Liver (tissue), 9 donors: ENCODE data around the gene ALDH7A1. TPM values are rescaled to one million over a fixed set of nuclear protein-coding genes. Genes with fewer than 3 reads are reported as not detected.

Experiments used
- DNase-seq: peaks from one replicate; pipeline ENCODE4 v3.0.0-alpha.2; 2017; ENCODE audit warnings: low spot score
- H3K27ac ChIP-seq, 2 donors: one replicate each; pipeline ENCODE4 v1.7.0; 2013; ENCODE audit warnings: inconsistent platforms in 2 of 2, low read length in 2 of 2, control low read depth in 1 of 2, low read depth in 1 of 2, mild to moderate bottlenecking in 1 of 2
- H3K27me3 ChIP-seq, 4 donors: one replicate each; pipeline versions ENCODE4 v1.6.1 to v1.7.0; 2013; ENCODE audit warnings: low read length in 3 of 4, inconsistent platforms in 1 of 4, mild to moderate bottlenecking in 1 of 4, moderate library complexity in 1 of 4; ENCODE audit not compliant: control insufficient read depth in 4 of 4, insufficient read depth in 4 of 4
- H3K36me3 ChIP-seq, 4 donors: one replicate each; pipeline versions ENCODE4 v1.6.1 to v1.7.0; 2013; ENCODE audit warnings: low read length in 3 of 4, mild to moderate bottlenecking in 3 of 4, low read depth in 1 of 4, moderate library complexity in 1 of 4; ENCODE audit not compliant: control insufficient read depth in 4 of 4, insufficient read depth in 3 of 4
- H3K4me1 ChIP-seq, 4 donors: one replicate each; pipeline versions ENCODE4 v1.6.1 to v1.7.0; 2013; ENCODE audit warnings: low read length in 3 of 4, mild to moderate bottlenecking in 3 of 4, moderate library complexity in 1 of 4; ENCODE audit not compliant: control insufficient read depth in 4 of 4, insufficient read depth in 4 of 4
- H3K4me3 ChIP-seq, 3 donors: one replicate each; pipeline versions ENCODE4 v1.6.1 to v1.7.0; 2013; ENCODE audit warnings: low read length in 3 of 3, control low read depth in 1 of 3, low read depth in 1 of 3, mild to moderate bottlenecking in 1 of 3
- H3K9ac ChIP-seq, 2 donors: one replicate each; pipeline ENCODE4 v1.7.0; 2013; ENCODE audit warnings: low read length in 2 of 2, mild to moderate bottlenecking in 2 of 2, moderate library complexity in 2 of 2, control low read depth in 1 of 2, low read depth in 1 of 2
- H3K9me3 ChIP-seq, 4 donors: one replicate each; pipeline versions ENCODE4 v1.6.1 to v1.7.0; 2013; ENCODE audit warnings: low read length in 3 of 4; ENCODE audit not compliant: control insufficient read depth in 4 of 4
- FOXA1 ChIP-seq: IDR thresholded peaks from 2 replicates; pipeline ENCODE4 v1.6.1; 2016; ENCODE audit warnings: antibody characterized with exemption
- GABPA ChIP-seq, 2 donors: IDR thresholded peaks in 1 of 2; conservative IDR thresholded peaks in 1 of 2; 2 replicates each; pipeline ENCODE4 v1.6.1; 2016; ENCODE audit warnings: antibody characterized with exemption in 2 of 2, mild to moderate bottlenecking in 1 of 2, moderate library complexity in 1 of 2
- HNF4A ChIP-seq, 2 donors: conservative IDR thresholded peaks; 2 replicates each; pipeline ENCODE4 v1.6.1; 2016; ENCODE audit warnings: antibody characterized with exemption in 2 of 2, mild to moderate bottlenecking in 2 of 2
- HNF4G ChIP-seq: IDR thresholded peaks from 2 replicates; pipeline ENCODE4 v1.6.1; 2016; ENCODE audit warnings: antibody characterized with exemption
- JUND ChIP-seq, 2 donors: IDR thresholded peaks; 2 replicates each; pipeline ENCODE4 v1.6.1; 2016; ENCODE audit warnings: antibody characterized with exemption in 2 of 2
- RAD21 ChIP-seq, 2 donors: IDR thresholded peaks; 2 replicates each; pipeline ENCODE4 v1.6.1; 2016; ENCODE audit warnings: antibody characterized with exemption in 2 of 2, mild to moderate bottlenecking in 2 of 2
- REST ChIP-seq: IDR thresholded peaks from 2 replicates; pipeline ENCODE4 v1.6.1; 2016; ENCODE audit warnings: antibody characterized with exemption, mild to moderate bottlenecking
- RXRA ChIP-seq, 2 donors: IDR thresholded peaks; 2 replicates each; pipeline ENCODE4 v1.6.1; 2017 to 2018; ENCODE audit warnings: antibody characterized with exemption in 2 of 2, mild to moderate bottlenecking in 1 of 2
- SP1 ChIP-seq: IDR thresholded peaks from 2 replicates; pipeline ENCODE4 v1.6.1; 2018; ENCODE audit warnings: antibody characterized with exemption, mild to moderate bottlenecking
- TAF1 ChIP-seq: conservative IDR thresholded peaks from 2 replicates; pipeline ENCODE4 v1.6.1; 2016; ENCODE audit warnings: antibody characterized with exemption, mild to moderate bottlenecking
- YY1 ChIP-seq: IDR thresholded peaks from 2 replicates; pipeline ENCODE4 v1.6.1; 2016; ENCODE audit warnings: antibody characterized with exemption, mild to moderate bottlenecking
- WGBS: extraction: QIAGEN DNeasy Blood & Tissue Kit; methylation state at CpG from one replicate; pipeline ENCODE4 v1.1.7; 2013; 5-methylcytosine and 5-hydroxymethylcytosine counted together
- polyA plus RNA-seq, 2 donors: library from polyadenylated mRNA; stranded (reverse) in 1 of 2; unstranded in 1 of 2; fragments of 200-250 nt in 1 of 2; fragments of >200 nt in 1 of 2; fragmentation: Nextera tagmentation in 1 of 2; extraction: Ambion mirVana in 1 of 2; gene quantifications; one replicate each; pipeline versions ENCODE4 v1.2.1 to v1.2.3, GENCODE V29; 2013 to 2015
- total RNA-seq, 2 donors: library from RNA; depleted of rRNA; stranded (reverse); fragments of >200 nt; gene quantifications; one replicate each; pipeline ENCODE4 v1.2.3, GENCODE V29; 2014
- TF ChIP-seq, protein P1 (sequence below): IDR thresholded peaks from 2 replicates; pipeline ENCODE4 v1.6.1; 2016; ENCODE audit warnings: antibody characterized with exemption
- TF ChIP-seq, protein P2 (sequence below): fragments of 150-350 bp; IDR thresholded peaks from 2 replicates; pipeline ENCODE4 v1.5.1; 2017; ENCODE audit warnings: improper control_type of control experiment, low read depth, low read length; ENCODE audit not compliant: missing input control
- donor health status: healthy.
- donor health status: healthy.
- donor health status: healthy.
- donor health status: healthy.
- donor health status: healthy.

Gene ALDH7A1
- total and polyA plus RNA-seq, 4 donors, result 47.7 to 86.9 (median 58.4) TPM

DNA sequence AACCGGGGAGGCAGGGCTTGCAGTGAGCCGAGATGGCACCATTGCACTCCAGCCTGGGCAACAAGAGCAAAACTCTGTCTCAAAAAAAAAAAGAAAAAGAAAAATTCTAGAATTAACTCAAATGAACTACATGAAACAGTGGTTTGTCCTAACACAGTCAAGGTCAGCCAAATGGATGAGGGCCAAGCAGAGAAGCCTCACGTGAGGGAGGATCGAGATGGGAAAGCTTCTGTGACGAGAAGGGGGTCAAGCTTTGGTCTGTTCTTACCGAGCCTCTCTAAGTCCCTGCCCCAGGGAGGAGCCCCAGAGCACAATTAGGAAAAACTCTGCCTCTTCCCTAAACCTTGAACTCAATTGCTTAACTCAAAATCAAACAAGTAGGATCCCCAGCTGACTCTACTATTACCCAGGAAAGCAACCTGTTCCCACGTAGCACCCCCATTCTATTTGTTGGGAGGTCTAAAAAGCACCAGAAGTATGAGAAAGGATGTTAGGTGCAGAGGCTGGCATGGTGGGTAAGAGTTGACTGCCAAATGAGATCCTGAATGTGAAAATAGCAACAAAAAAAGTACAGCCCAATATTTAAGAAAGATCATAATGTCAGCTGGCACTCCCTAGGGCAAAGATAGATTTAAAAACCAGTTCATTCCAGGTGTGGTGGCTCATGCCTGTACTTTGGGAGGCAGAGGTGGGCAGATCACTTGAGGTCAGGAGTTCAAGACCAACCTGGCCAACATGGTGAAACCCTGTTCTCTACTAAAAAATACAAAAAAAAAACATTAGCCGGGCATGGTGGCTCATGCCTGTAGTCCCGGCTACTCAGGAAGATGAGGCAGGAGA lies 7.2 kb downstream of the ALDH7A1 start:
- no peaks in the 10 kb centered on the region for H3K27me3 ChIP-seq
- H3K9ac ChIP-seq, result no peak overlapping the region
- H3K36me3 ChIP-seq, result peaks cover 0 to 17% (median 8%) of the 10 kb centered on the region in 4 donors
- H3K4me1 ChIP-seq, result peaks cover 0 to 17% (median 15%) of the 10 kb centered on the region in 4 donors
- DNase-seq, result no peak
- 48% methylated on average over 9 of the region's 9 CpGs for WGBS
- TF ChIP-seq RAD21 (IDR thresholded peaks at IDR 0.05), result peak in 1 of 2 donors; percentile 26
- peak; percentile 22 for TF ChIP-seq REST
- TF ChIP-seq RXRA (IDR thresholded peaks at IDR 0.05), result peak; percentile 60 to 71
- TF ChIP-seq GABPA (IDR thresholded peaks at IDR 0.05 in 1 of 2, conservative IDR thresholded peaks at IDR 0.05 in 1 of 2), result peak in 1 of 2 donors; percentile 6
- TF ChIP-seq YY1, result peak; percentile 14
- TF ChIP-seq, protein P1, sequence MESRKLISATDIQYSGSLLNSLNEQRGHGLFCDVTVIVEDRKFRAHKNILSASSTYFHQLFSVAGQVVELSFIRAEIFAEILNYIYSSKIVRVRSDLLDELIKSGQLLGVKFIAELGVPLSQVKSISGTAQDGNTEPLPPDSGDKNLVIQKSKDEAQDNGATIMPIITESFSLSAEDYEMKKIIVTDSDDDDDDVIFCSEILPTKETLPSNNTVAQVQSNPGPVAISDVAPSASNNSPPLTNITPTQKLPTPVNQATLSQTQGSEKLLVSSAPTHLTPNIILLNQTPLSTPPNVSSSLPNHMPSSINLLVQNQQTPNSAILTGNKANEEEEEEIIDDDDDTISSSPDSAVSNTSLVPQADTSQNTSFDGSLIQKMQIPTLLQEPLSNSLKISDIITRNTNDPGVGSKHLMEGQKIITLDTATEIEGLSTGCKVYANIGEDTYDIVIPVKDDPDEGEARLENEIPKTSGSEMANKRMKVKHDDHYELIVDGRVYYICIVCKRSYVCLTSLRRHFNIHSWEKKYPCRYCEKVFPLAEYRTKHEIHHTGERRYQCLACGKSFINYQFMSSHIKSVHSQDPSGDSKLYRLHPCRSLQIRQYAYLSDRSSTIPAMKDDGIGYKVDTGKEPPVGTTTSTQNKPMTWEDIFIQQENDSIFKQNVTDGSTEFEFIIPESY, result no peak
- peak; percentile 81 to 82 for TF ChIP-seq HNF4A (conservative IDR thresholded peaks at IDR 0.05)
- TF ChIP-seq JUND (IDR thresholded peaks at IDR 0.05), result peak in 1 of 2 donors; percentile 28
- no peak for TF ChIP-seq TAF1
- TF ChIP-seq SP1, result peak; percentile 62
- H3K27ac ChIP-seq, result peak overlapping the region; percentile 9 to 61
- no peaks in the 10 kb centered on the region for H3K9me3 ChIP-seq
- H3K4me3 ChIP-seq, result no peak overlapping the region

DNA sequence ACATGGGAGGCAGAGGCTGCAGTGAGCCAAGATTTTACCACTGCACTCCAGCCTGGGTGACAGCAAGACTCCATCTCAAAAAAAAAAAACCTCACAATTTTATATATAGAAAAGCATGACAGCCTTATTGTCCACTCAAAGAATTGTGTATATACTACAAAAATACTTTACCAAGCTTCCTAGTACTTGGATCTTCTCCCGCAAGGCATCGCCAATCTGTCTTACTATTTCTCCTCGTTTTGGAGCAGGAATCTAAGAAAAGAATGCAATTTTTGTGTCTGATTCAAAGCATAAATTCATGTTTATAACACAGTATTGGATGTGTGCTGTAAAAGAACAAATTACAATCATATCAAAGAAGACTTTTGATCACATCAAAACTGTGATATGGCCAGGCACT lies 11.3 kb downstream of the ALDH7A1 start:
- Histone ChIP-seq H3K9me3 (no peaks in the 10 kb centered on the region), H3K36me3 (peaks cover 2 to 36% (median 28%) of the 10 kb centered on the region in 4 donors), H3K4me1 (peaks cover 0 to 16% (median 14%) of the 10 kb centered on the region in 4 donors), H3K27me3 (no peaks in the 10 kb centered on the region), H3K27ac (no peak overlapping the region), H3K4me3 (no peak overlapping the region), H3K9ac (no peak overlapping the region)
- WGBS, result 97% methylated on average over 3 of the region's 3 CpGs
- TF ChIP-seq HNF4G, result no peak
- TF ChIP-seq REST, result no peak
- no peak for TF ChIP-seq YY1
- TF ChIP-seq HNF4A (conservative IDR thresholded peaks at IDR 0.05), result no peak
- TF ChIP-seq RXRA (IDR thresholded peaks at IDR 0.05), result no peak
- no peak for TF ChIP-seq GABPA (IDR thresholded peaks at IDR 0.05 in 1 of 2, conservative IDR thresholded peaks at IDR 0.05 in 1 of 2)
- no peak for TF ChIP-seq FOXA1
- TF ChIP-seq, protein P2, sequence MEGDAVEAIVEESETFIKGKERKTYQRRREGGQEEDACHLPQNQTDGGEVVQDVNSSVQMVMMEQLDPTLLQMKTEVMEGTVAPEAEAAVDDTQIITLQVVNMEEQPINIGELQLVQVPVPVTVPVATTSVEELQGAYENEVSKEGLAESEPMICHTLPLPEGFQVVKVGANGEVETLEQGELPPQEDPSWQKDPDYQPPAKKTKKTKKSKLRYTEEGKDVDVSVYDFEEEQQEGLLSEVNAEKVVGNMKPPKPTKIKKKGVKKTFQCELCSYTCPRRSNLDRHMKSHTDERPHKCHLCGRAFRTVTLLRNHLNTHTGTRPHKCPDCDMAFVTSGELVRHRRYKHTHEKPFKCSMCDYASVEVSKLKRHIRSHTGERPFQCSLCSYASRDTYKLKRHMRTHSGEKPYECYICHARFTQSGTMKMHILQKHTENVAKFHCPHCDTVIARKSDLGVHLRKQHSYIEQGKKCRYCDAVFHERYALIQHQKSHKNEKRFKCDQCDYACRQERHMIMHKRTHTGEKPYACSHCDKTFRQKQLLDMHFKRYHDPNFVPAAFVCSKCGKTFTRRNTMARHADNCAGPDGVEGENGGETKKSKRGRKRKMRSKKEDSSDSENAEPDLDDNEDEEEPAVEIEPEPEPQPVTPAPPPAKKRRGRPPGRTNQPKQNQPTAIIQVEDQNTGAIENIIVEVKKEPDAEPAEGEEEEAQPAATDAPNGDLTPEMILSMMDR, result no peak
- DNase-seq, result no peak
